HepG2 (cell line): ENCODE measurements around the gene CACNA1G. TPM values are rescaled to one million over a fixed set of nuclear protein-coding genes. Genes with fewer than 3 reads are reported as not detected.
A peak's percentile ranks its signal among the peaks of the same experiment; 100 is the strongest.

ENCODE experiments used
- CHCHD3 ChIP-seq: sonication (generic); formaldehyde crosslinking; IDR thresholded peaks from 2 replicates; pipeline ENCODE4 v1.8.0; 2022; ENCODE audit warnings: mild to moderate bottlenecking, missing genetic modification reagents, moderate library complexity
- EP300 ChIP-seq, 3 experiments: sonication (generic) in 1 of 3; formaldehyde crosslinking in 1 of 3; IDR thresholded peaks; 2 replicates each; pipeline versions ENCODE4 v1.5.1 to v1.6.1; 2011 to 2020; ENCODE audit warnings: low read depth in 2 of 3, low read length in 2 of 3, borderline replicate concordance in 1 of 3, improper control_type of control experiment in 1 of 3, mild to moderate bottlenecking in 1 of 3, missing genetic modification reagents in 1 of 3, moderate library complexity in 1 of 3
- MTF1 ChIP-seq: sonication (generic); formaldehyde crosslinking; IDR thresholded peaks from 2 replicates; pipeline ENCODE4 v1.5.0; 2020; ENCODE audit warnings: missing genetic modification reagents
- PHF8 ChIP-seq: sonication (generic); formaldehyde crosslinking; IDR thresholded peaks from 2 replicates; pipeline ENCODE4 v1.5.0; 2020; ENCODE audit warnings: missing genetic modification reagents
- SRY ChIP-seq: sonication (generic); formaldehyde crosslinking; IDR thresholded peaks from 2 replicates; pipeline ENCODE4 v1.8.0; 2022; ENCODE audit warnings: mild to moderate bottlenecking, missing genetic modification reagents
- TBL1XR1 ChIP-seq: fragments of 150-350 bp; IDR thresholded peaks from 2 replicates; pipeline ENCODE4 v1.6.1; 2014; ENCODE audit warnings: borderline replicate concordance, low read length; ENCODE audit not compliant: partially characterized antibody
- TEAD3 ChIP-seq: optimal IDR thresholded peaks from 2 replicates; pipeline ENCODE3; 2016; ENCODE audit warnings: borderline replicate concordance
- ZBTB42 ChIP-seq: sonication (generic); formaldehyde crosslinking; IDR thresholded peaks from 2 replicates; pipeline ENCODE4 v1.5.0; 2020; ENCODE audit warnings: mild to moderate bottlenecking, missing genetic modification reagents
- ZC3H4 ChIP-seq: sonication (generic); formaldehyde crosslinking; IDR thresholded peaks from 2 replicates; pipeline ENCODE4 v1.4.0; 2020; ENCODE audit warnings: missing genetic modification reagents, borderline replicate concordance
- ZFP37 ChIP-seq: sonication (generic); formaldehyde crosslinking; IDR thresholded peaks from 2 replicates; pipeline ENCODE4 v1.4.0; 2020; ENCODE audit warnings: missing genetic modification reagents, borderline replicate concordance
- ZKSCAN8 ChIP-seq: IDR thresholded peaks from 2 replicates; pipeline ENCODE4 v1.6.1; 2016; ENCODE audit warnings: borderline replicate concordance, missing genetic modification reagents, missing compliant biosample characterization
- ZNF577 ChIP-seq: sonication (generic); formaldehyde crosslinking; IDR thresholded peaks from 2 replicates; pipeline ENCODE4 v1.4.0; 2020; ENCODE audit warnings: mild to moderate bottlenecking, low read depth, missing genetic modification reagents, borderline replicate concordance
- ZNF7 ChIP-seq: IDR thresholded peaks from 2 replicates; pipeline ENCODE4 v1.6.1; 2016; ENCODE audit warnings: missing biosample characterization, missing genetic modification reagents
- ZNF777 ChIP-seq: sonication (generic); formaldehyde crosslinking; IDR thresholded peaks from 2 replicates; pipeline ENCODE4 v1.4.0; 2020; ENCODE audit warnings: missing genetic modification reagents
- polyA plus RNA-seq, 8 experiments: library from polyadenylated mRNA; depleted of rRNA in 3 of 8; stranded (reverse) in 7 of 8; unstranded in 1 of 8; fragments of >200 nt; fragmentation: Illumina TruSeq in 4 of 8; extraction: Trizol in 4 of 8; gene quantifications; 2 replicates each; pipeline versions ENCODE4 v1.2.1 to v1.2.3, GENCODE V29; 2011 to 2016; ENCODE audit warnings: low read depth in 4 of 8, missing spikeins in 1 of 8, mixed read lengths in 1 of 8; ENCODE audit not compliant: insufficient read depth in 1 of 8
- total RNA-seq, 5 experiments: library from RNA; depleted of rRNA; stranded (reverse); fragments of >200 nt; fragmentation: Illumina TruSeq; extraction: Trizol; gene quantifications; 2 replicates each; pipeline ENCODE4 v1.2.3, GENCODE V29; 2016; ENCODE audit warnings: low read depth in 1 of 5
- TF ChIP-seq, protein P1 (sequence below): sonication (generic); formaldehyde crosslinking; IDR thresholded peaks from 2 replicates; pipeline ENCODE4 v1.5.0; 2020; ENCODE audit warnings: mild to moderate bottlenecking, missing genetic modification reagents, borderline replicate concordance
- TF ChIP-seq, protein P2 (sequence below): sonication (generic); formaldehyde crosslinking; IDR thresholded peaks from 2 replicates; pipeline ENCODE4 v1.8.0; 2022; ENCODE audit warnings: missing genetic modification reagents, mild to moderate bottlenecking, moderate library complexity, borderline replicate concordance
- TF ChIP-seq, protein P3 (sequence below): IDR thresholded peaks from 2 replicates; pipeline ENCODE4 v1.6.1; 2012; ENCODE audit warnings: low read depth, low read length, improper control_type of control experiment

CACNA1G gene
- total and polyA plus RNA-seq, 2 of the 13 experiments (the other 11 are each of a cell fraction or from before 2014, with no cell fraction given) = 0.02 TPM; not detected in 1

DNA sequence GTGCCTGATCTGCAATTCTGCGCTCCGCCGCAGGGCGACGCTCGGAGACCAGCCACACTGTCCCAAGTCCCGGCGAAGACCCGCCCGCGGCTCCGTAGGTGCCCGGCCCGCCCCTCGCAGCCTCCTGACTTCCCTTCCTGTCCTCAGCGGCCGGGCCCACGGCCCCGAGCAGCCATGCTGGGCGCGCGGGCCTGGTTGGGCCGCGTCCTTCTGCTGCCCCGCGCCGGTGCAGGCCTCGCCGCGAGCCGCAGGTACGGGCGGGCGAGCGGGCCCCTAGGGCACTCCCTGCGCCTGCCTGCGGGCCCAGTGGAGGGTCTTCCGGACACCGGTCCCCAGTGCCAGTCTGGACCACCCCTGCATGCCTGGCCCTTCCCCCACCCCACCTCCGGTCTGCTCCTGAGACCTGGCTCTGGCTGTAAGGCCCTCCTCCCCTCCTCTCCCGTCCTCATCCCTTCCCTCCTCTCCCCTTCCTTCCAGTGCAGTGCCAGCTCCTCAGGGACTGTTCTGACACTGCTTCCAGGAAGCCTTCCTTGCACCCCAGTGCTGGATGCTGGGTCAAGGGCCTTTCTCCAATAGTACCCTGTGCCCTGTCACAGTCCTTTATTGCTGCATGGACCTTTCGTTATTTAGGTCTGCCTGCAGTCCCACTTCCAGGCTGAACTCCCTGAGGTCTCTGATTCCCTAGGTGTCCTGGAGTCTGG is 13.3 kb upstream of the CACNA1G start, which contains the start of gene SPATA20 (continued):
- TF ChIP-seq PHF8 (CRISPR knock-in tag) (peak; percentile 91; the same call in 1 of the 2 replicates), ZNF777 (CRISPR knock-in tag) (peak; percentile 69), ZNF7 (no peak), CHCHD3 (peak; percentile 74; the same call in 1 of the 2 replicates), EP300 (IDR thresholded peaks at IDR 0.05; ENCODE audit: low read depth in 2 of 2, low read length in 2 of 2) (peak in 1 of 2 experiments; percentile 31; a peak in 1 of 4 replicates), EP300 (CRISPR knock-in tag; IDR thresholded peaks at IDR 0.05; ENCODE audit: borderline replicate concordance) (0 out of 2 replicates have a peak, but pooled peaks have one; percentile 22), TEAD3 (CRISPR knock-in tag) (peak; percentile 49), SRY (CRISPR knock-in tag) (peak; percentile 84), ZKSCAN8 (CRISPR knock-in tag) (peak; percentile 84; the same call in 1 of the 2 replicates), MTF1 (CRISPR knock-in tag) (no peak), ZNF577 (no peak), ZFP37 (CRISPR knock-in tag) (peak; percentile 93), ZC3H4 (CRISPR knock-in tag) (no peak), TBL1XR1 (no peak), ZBTB42 (CRISPR knock-in tag) (no peak)
- TF ChIP-seq, protein P1, sequence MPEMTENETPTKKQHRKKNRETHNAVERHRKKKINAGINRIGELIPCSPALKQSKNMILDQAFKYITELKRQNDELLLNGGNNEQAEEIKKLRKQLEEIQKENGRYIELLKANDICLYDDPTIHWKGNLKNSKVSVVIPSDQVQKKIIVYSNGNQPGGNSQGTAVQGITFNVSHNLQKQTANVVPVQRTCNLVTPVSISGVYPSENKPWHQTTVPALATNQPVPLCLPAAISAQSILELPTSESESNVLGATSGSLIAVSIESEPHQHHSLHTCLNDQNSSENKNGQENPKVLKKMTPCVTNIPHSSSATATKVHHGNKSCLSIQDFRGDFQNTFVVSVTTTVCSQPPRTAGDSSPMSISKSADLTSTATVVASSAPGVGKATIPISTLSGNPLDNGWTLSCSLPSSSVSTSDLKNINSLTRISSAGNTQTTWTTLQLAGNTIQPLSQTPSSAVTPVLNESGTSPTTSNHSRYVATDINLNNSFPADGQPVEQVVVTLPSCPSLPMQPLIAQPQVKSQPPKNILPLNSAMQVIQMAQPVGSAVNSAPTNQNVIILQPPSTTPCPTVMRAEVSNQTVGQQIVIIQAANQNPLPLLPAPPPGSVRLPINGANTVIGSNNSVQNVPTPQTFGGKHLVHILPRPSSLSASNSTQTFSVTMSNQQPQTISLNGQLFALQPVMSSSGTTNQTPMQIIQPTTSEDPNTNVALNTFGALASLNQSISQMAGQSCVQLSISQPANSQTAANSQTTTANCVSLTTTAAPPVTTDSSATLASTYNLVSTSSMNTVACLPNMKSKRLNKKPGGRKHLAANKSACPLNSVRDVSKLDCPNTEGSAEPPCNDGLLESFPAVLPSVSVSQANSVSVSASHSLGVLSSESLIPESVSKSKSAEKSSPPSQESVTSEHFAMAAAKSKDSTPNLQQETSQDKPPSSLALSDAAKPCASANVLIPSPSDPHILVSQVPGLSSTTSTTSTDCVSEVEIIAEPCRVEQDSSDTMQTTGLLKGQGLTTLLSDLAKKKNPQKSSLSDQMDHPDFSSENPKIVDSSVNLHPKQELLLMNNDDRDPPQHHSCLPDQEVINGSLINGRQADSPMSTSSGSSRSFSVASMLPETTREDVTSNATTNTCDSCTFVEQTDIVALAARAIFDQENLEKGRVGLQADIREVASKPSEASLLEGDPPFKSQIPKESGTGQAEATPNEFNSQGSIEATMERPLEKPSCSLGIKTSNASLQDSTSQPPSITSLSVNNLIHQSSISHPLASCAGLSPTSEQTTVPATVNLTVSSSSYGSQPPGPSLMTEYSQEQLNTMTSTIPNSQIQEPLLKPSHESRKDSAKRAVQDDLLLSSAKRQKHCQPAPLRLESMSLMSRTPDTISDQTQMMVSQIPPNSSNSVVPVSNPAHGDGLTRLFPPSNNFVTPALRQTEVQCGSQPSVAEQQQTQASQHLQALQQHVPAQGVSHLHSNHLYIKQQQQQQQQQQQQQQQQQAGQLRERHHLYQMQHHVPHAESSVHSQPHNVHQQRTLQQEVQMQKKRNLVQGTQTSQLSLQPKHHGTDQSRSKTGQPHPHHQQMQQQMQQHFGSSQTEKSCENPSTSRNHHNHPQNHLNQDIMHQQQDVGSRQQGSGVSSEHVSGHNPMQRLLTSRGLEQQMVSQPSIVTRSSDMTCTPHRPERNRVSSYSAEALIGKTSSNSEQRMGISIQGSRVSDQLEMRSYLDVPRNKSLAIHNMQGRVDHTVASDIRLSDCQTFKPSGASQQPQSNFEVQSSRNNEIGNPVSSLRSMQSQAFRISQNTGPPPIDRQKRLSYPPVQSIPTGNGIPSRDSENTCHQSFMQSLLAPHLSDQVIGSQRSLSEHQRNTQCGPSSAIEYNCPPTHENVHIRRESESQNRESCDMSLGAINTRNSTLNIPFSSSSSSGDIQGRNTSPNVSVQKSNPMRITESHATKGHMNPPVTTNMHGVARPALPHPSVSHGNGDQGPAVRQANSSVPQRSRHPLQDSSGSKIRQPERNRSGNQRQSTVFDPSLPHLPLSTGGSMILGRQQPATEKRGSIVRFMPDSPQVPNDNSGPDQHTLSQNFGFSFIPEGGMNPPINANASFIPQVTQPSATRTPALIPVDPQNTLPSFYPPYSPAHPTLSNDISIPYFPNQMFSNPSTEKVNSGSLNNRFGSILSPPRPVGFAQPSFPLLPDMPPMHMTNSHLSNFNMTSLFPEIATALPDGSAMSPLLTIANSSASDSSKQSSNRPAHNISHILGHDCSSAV (CRISPR knock-in tag) = no peak
- TF ChIP-seq, protein P2, sequence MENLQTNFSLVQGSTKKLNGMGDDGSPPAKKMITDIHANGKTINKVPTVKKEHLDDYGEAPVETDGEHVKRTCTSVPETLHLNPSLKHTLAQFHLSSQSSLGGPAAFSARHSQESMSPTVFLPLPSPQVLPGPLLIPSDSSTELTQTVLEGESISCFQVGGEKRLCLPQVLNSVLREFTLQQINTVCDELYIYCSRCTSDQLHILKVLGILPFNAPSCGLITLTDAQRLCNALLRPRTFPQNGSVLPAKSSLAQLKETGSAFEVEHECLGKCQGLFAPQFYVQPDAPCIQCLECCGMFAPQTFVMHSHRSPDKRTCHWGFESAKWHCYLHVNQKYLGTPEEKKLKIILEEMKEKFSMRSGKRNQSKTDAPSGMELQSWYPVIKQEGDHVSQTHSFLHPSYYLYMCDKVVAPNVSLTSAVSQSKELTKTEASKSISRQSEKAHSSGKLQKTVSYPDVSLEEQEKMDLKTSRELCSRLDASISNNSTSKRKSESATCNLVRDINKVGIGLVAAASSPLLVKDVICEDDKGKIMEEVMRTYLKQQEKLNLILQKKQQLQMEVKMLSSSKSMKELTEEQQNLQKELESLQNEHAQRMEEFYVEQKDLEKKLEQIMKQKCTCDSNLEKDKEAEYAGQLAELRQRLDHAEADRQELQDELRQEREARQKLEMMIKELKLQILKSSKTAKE = no peak
- TF ChIP-seq, protein P3, sequence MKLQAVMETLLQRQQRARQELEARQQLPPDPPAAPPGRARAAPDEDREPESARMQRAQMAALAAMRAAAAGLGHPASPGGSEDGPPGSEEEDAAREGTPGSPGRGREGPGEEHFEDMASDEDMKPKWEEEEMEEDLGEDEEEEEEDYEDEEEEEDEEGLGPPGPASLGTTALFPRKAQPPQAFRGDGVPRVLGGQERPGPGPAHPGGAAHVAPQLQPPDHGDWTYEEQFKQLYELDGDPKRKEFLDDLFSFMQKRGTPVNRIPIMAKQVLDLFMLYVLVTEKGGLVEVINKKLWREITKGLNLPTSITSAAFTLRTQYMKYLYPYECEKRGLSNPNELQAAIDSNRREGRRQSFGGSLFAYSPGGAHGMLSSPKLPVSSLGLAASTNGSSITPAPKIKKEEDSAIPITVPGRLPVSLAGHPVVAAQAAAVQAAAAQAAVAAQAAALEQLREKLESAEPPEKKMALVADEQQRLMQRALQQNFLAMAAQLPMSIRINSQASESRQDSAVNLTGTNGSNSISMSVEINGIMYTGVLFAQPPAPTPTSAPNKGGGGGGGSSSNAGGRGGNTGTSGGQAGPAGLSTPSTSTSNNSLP = no peak
